AG04449 (cell line): ENCODE measurements around the gene ASTE1.

Experiments
- CTCF ChIA-PET: fragments of 350-600 bp; formaldehyde crosslinking; extraction: SDS; loops from one replicate; lab custom pipeline; 2021; ENCODE audit warnings: antibody characterized with exemption; lab: Yijun Ruan, JAX
- POLR2A ChIA-PET: fragments of 400-600, 350-600 bp; formaldehyde crosslinking; extraction: SDS; loops from one replicate; lab custom pipeline; 2020; ENCODE audit warnings: antibody characterized with exemption, inconsistent platforms; lab: Yijun Ruan, JAX
- DNase-seq: peaks from one replicate; pipeline ENCODE4 v3.0.0-alpha.2; 2010; ENCODE audit warnings: low read depth, low spot score
- H3K4me3 ChIP-seq: 2 replicates; pipeline ENCODE4 v1.5.1; 2011; ENCODE audit warnings: low read depth, mild to moderate bottlenecking, control low read depth, low read length
- CTCF ChIP-seq: IDR thresholded peaks from one replicate; pipeline ENCODE4 v1.5.1; 2011; ENCODE audit warnings: mild to moderate bottlenecking, moderate library complexity, low read length, control low read depth, inconsistent platforms; ENCODE audit not compliant: insufficient read depth; ENCODE audit errors: missing control alignments

The ASTE1 gene

DNA sequence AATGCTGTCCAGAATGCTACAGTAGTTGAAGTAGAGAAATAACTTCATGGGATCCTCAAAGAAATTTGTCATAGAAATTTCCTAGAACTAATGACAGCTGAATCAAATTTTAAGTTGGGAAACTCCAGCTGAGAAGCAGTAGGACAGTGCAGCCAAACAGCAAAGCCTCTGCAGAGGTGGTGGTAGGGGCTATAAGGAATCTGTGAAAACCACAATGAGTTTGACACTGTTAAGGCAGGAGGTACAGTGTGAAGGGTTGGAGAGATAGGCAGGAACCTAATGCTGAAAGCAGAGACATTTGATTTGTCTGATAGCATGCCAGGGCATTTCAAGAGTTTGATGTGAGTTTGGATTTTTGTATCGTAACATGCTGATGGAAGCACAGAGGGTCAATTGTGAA, 22.0 kb downstream of the ASTE1 start:
- CTCF ChIA-PET, result no interaction called here
- POLR2A ChIA-PET, result no interaction called here
- no peak for DNase-seq
- H3K4me3 ChIP-seq, result no peak overlapping the region
- TF ChIP-seq CTCF, result no peak

GRCh38 chr3:131001071-131001470, 25.6 kb downstream of the ASTE1 start:
- ChIA-PET CTCF (no interaction called here), POLR2A (no interaction called here)
- no peak for TF ChIP-seq CTCF

DNA sequence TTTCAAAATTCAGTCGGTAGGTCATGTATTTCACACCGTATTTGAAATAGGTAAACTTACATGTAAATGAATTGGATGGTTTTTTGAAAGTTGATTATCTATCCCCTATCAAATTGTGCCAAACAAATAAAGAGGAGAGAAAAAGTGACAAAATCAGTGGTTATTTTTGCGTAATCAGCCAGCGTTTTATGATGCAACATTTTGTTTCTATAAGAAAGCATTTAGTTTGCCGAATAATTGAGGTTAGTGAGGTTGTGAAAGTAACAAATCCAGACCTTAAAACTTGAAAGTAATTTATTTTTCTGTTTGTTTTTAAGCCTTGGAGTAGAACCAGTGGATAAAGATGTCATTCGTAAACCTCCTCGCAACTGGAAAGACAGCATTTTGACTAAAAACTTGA, 29.3 kb downstream of the ASTE1 start:
- no peak for TF ChIP-seq CTCF
- ChIA-PET POLR2A (no interaction called here), CTCF (no interaction called here)
- no peak overlapping the region for H3K4me3 ChIP-seq
- DNase-seq, result no peak

More at GRCh38 chr3:131001071-131001470, 25.6 kb downstream of the ASTE1 start:
- H3K4me3 ChIP-seq, result no peak overlapping the region
- DNase-seq, result no peak

DNA sequence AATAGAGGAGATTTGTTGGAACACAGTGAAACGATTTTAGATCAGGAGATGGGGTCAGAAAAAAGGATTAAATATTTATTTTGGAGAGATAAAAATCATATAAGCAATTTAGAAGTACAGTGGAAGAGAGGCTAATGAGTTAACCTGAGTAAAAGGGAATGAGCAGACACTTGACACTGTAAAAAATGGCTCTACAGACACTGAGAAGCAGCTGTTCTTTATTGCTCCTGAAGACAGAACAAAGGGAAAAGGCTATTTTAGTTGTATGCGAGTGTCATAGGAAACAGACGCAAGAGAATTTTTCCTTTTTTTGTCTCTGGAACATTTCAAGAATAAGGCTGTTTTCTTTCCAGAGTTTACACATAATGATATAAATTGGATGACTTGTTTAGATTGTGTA, 34.3 kb downstream of the ASTE1 start:
- no peak for DNase-seq
- H3K4me3 ChIP-seq, result no peak overlapping the region
- POLR2A ChIA-PET, result no interaction called here
- TF ChIP-seq CTCF, result no peak
- CTCF ChIA-PET, result no interaction called here

DNA sequence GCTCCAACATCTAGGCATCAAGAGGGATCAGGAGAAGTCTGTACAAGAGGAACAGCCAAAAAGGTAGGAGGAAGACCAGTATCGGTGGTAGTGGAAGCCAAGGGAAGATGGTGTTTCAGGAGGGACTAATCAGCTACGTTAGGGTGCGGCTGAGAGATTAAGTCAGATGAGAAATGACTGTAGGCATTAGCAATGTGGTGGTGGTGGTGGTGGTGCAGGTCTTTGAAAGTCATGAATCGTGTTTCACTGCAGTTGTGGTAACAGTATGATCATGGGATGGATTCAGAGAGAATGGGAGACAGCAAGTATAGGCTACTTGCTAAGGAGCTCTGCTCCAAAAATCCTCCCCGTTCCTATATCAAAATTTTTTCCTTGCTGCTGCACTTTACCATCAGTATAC, 35.5 kb downstream of the ASTE1 start:
- CTCF ChIA-PET, result no interaction called here
- no peak overlapping the region for H3K4me3 ChIP-seq
- DNase-seq, result no peak
- TF ChIP-seq CTCF, result no peak
- POLR2A ChIA-PET, result no interaction called here

GRCh38 chr3:130990282-130990681, 36.3 kb downstream of the ASTE1 start:
- ChIA-PET CTCF (no interaction called here), POLR2A (no interaction called here)
- DNase-seq, result no peak
- TF ChIP-seq CTCF, result no peak
- no peak overlapping the region for H3K4me3 ChIP-seq
